GM19438 (cell line): ENCODE data around the gene PLEKHG3.

Experiments used
- ATAC-seq: cut with Tn5 transposase; IDR thresholded peaks from one replicate; pipeline ENCODE4 v1.9.1; 2021; ENCODE audit warnings: low read depth; ENCODE audit not compliant: unreplicated experiment

PLEKHG3 gene

GRCh38 chr14:64725261-64725815 lies 21.1 kb downstream of the PLEKHG3 start:
- ATAC-seq = no peak

GRCh38 chr14:64725879-64726584 lies 21.8 kb downstream of the PLEKHG3 start:
- no peak for ATAC-seq

- no peak for ATAC-seq
Measured at GRCh38 chr14:64726585-64726890, 22.3 kb downstream of the PLEKHG3 start.

- no peak for ATAC-seq
Measured at GRCh38 chr14:64727551-64728071, 23.4 kb downstream of the PLEKHG3 start.

GRCh38 chr14:64728106-64728505 lies 23.9 kb downstream of the PLEKHG3 start:
- ATAC-seq = no peak

GRCh38 chr14:64728856-64729255 lies 24.6 kb downstream of the PLEKHG3 start:
- no peak for ATAC-seq

- ATAC-seq = no peak
Measured at GRCh38 chr14:64729386-64730060, 25.3 kb downstream of the PLEKHG3 start.

- ATAC-seq = no peak
Measured at GRCh38 chr14:64730061-64730440, 25.8 kb downstream of the PLEKHG3 start.

GRCh38 chr14:64730681-64731080 lies 26.5 kb downstream of the PLEKHG3 start:
- ATAC-seq = no peak

- no peak for ATAC-seq
Measured at GRCh38 chr14:64731141-64731581, 26.9 kb downstream of the PLEKHG3 start.

GRCh38 chr14:64732066-64732465 lies 27.8 kb downstream of the PLEKHG3 start:
- ATAC-seq = no peak

GRCh38 chr14:64732536-64733120 lies 28.4 kb downstream of the PLEKHG3 start:
- ATAC-seq = no peak

- no peak for ATAC-seq
Measured at GRCh38 chr14:64733321-64733720, 29.1 kb downstream of the PLEKHG3 start.

- ATAC-seq = no peak
Measured at GRCh38 chr14:64733899-64734298, 29.7 kb downstream of the PLEKHG3 start.

GRCh38 chr14:64734990-64735389 lies 30.8 kb downstream of the PLEKHG3 start:
- ATAC-seq = no peak

GRCh38 chr14:64736271-64737169 lies 32.3 kb downstream of the PLEKHG3 start:
- ATAC-seq = no peak

GRCh38 chr14:64737391-64738280 lies 33.4 kb downstream of the PLEKHG3 start:
- no peak for ATAC-seq

GRCh38 chr14:64738281-64738804 lies 34.1 kb downstream of the PLEKHG3 start:
- ATAC-seq = no peak

GRCh38 chr14:64741200-64741599 lies 37.0 kb downstream of the PLEKHG3 start:
- no peak for ATAC-seq
